Transverse colon (tissue), 3 donors: ENCODE results near the gene LYRM9.

Source experiments
- CTCF ChIP-seq, 5 experiments: fragments of 200-600 bp in 3 of 5; fragments of 450-650 bp in 2 of 5; sonication (generic) in 3 of 5; IDR thresholded peaks; 1 replicate in 2 of 5; 2 replicates in 3 of 5; pipeline ENCODE4 v1.5.1; 2016 to 2017; ENCODE audit warnings: antibody characterized with exemption in 5 of 5, inconsistent platforms in 3 of 5, mild to moderate bottlenecking in 2 of 5, moderate library complexity in 1 of 5
- POLR2A ChIP-seq: fragments of 450-650 bp; IDR thresholded peaks from one replicate; pipeline ENCODE4 v1.6.1; 2016; ENCODE audit warnings: antibody characterized with exemption, mild to moderate bottlenecking, moderate library complexity

GRCh38 chr17:27905447-27906225 is 12.5 kb upstream of the LYRM9 start:
- TF ChIP-seq CTCF (IDR thresholded peaks at IDR 0.05) (no peak), POLR2A (no peak)
